Panc1 (cell line): Measurements from ENCODE around the gene BICRAL. TPM values are rescaled to one million over a fixed set of nuclear protein-coding genes. Genes with fewer than 3 reads are reported as not detected.

ENCODE experiments used
- ATAC-seq: fragments of 200-7000 bp; cut with Tn5 transposase; 2 replicates; pipeline ENCODE4 v1.9.1; 2020; ENCODE audit warnings: mild to moderate bottlenecking, moderate library complexity
- BruUV-seq: library from RNA; stranded (reverse); fragments of 400-500 nt; replicated peaks from 2 replicates; lab custom pipeline; 2021; lab: Mats Ljungman, UMichigan
- CTCF ChIA-PET: fragments of 300-600 bp; sonication (Branson Sonifier 250); formaldehyde crosslinking; loops from one replicate; lab custom pipeline; 2022; ENCODE audit warnings: antibody characterized with exemption; lab: Charles Lee
- POLR2A ChIA-PET: fragments of 300-600 bp; sonication (Branson Sonifier 250); formaldehyde crosslinking; loops from one replicate; lab custom pipeline; 2022; ENCODE audit warnings: antibody characterized with exemption; lab: Charles Lee
- DNase-seq: peaks from one replicate; pipeline ENCODE4 v3.0.0-alpha.2; 2010; ENCODE audit warnings: low read depth, low spot score
- H3K27ac ChIP-seq: 2 replicates; pipeline ENCODE4 v1.5.1; 2011; ENCODE audit warnings: mild to moderate bottlenecking, low read length, inconsistent platforms
- H3K27me3 ChIP-seq: fragments of 200-500 bp; sonication (Bioruptor generic); 2 replicates; pipeline ENCODE4 v1.6.0; 2014; ENCODE audit warnings: low read length, inconsistent platforms; ENCODE audit not compliant: control insufficient read depth, insufficient read depth
- H3K36me3 ChIP-seq: fragments of 200-500 bp; sonication (Bioruptor generic); 2 replicates; pipeline ENCODE4 v1.5.1; 2014; ENCODE audit warnings: inconsistent platforms, mild to moderate bottlenecking, low read length, moderate library complexity; ENCODE audit not compliant: control insufficient read depth, insufficient read depth
- H3K4me1 ChIP-seq: 2 replicates; pipeline ENCODE4 v1.5.1; 2011; ENCODE audit warnings: inconsistent platforms, mild to moderate bottlenecking, low read length, moderate library complexity; ENCODE audit not compliant: control insufficient read depth, insufficient read depth
- H3K4me3 ChIP-seq, 2 experiments: 2 replicates each; pipeline ENCODE4 v1.5.1; 2011 to 2012; ENCODE audit warnings: low read depth in 2 of 2, low read length in 2 of 2, mild to moderate bottlenecking in 2 of 2, inconsistent platforms in 1 of 2, moderate library complexity in 1 of 2
- H3K9me3 ChIP-seq: fragments of 200-500 bp; sonication (Bioruptor generic); 2 replicates; pipeline ENCODE4 v1.5.1; 2014; ENCODE audit warnings: low read depth, mild to moderate bottlenecking, inconsistent platforms, low read length, moderate library complexity; ENCODE audit not compliant: control insufficient read depth, insufficient read depth
- CTCF ChIP-seq: fragments of 450-650 bp; IDR thresholded peaks from 2 replicates; pipeline ENCODE4 v1.5.1; 2017; ENCODE audit warnings: mild to moderate bottlenecking
- POLR2AphosphoS5 ChIP-seq: IDR thresholded peaks from 2 replicates; pipeline ENCODE4 v1.6.1; 2012; ENCODE audit warnings: mild to moderate bottlenecking, low read depth, low read length, moderate library complexity
- REST ChIP-seq, 2 experiments: IDR thresholded peaks; 2 replicates each; pipeline ENCODE4 v1.6.1; 2011 to 2012; ENCODE audit warnings: low read depth in 2 of 2, control low read depth in 1 of 2, low read length in 1 of 2, mild to moderate bottlenecking in 1 of 2, moderate library complexity in 1 of 2; ENCODE audit not compliant: insufficient read depth in 1 of 2
- SIN3A ChIP-seq: IDR thresholded peaks from 2 replicates; pipeline ENCODE4 v1.6.1; 2012; ENCODE audit warnings: low read depth, mild to moderate bottlenecking, low read length, moderate library complexity, borderline replicate concordance; ENCODE audit not compliant: insufficient read depth
- TCF7L2 ChIP-seq: IDR thresholded peaks from 2 replicates; pipeline ENCODE4 v1.6.1; 2011; ENCODE audit warnings: mild to moderate bottlenecking, low read depth, low read length, inconsistent platforms
- in situ Hi-C: cut with HindIII; loops from 2 replicates; pipeline ENCODE4 v1.10.0; 2016; ENCODE audit warnings: low sequenced_read_pairs, low pct_unique_long_range_greater_than_20kb
- intact Hi-C: fragments of 100-400 bp; cut with micrococcal nuclease; formaldehyde crosslinking; loops from one replicate; pipeline ENCODE4 v1.10.0; 2022; ENCODE audit not compliant: unreplicated experiment
- total RNA-seq: library from RNA; stranded (reverse); gene quantifications from one replicate; pipeline ENCODE4 v1.2.1, GENCODE V29; 2021; ENCODE audit not compliant: unreplicated experiment

BICRAL gene
- total RNA-seq, 1 experiment from 2014 or later: 12.9 TPM

GRCh38 chr6:42896178-42896719 is 114.4 kb downstream of the BICRAL start:
- ChIA-PET POLR2A (no interaction called here), CTCF (interaction anchor here (0.6 kb wide), 1 partner anchor 89 kb away, joined by 3 read pairs; no protein-coding TSS in a partner anchor)
- in situ Hi-C loops: no loop called here
- TF ChIP-seq CTCF (no peak), REST (IDR thresholded peaks at IDR 0.05; ENCODE audit: insufficient read depth in 1 of 2, low read depth in 2 of 2, low read length in 1 of 2) (no peak), POLR2AphosphoS5 (no peak), TCF7L2 (no peak), SIN3A (no peak)
- intact Hi-C loops: no loop called here
- DNase-seq (no peak), ATAC-seq (no peak)
- BruUV-seq: no TSS peak
- Histone ChIP-seq H3K27ac (no peak overlapping the region), H3K9me3 (no peaks in the 10 kb centered on the region), H3K4me1 (no peaks in the 10 kb centered on the region), H3K4me3 (no peak overlapping the region), H3K27me3 (no peaks in the 10 kb centered on the region), H3K36me3 (no peaks in the 10 kb centered on the region)

DNA sequence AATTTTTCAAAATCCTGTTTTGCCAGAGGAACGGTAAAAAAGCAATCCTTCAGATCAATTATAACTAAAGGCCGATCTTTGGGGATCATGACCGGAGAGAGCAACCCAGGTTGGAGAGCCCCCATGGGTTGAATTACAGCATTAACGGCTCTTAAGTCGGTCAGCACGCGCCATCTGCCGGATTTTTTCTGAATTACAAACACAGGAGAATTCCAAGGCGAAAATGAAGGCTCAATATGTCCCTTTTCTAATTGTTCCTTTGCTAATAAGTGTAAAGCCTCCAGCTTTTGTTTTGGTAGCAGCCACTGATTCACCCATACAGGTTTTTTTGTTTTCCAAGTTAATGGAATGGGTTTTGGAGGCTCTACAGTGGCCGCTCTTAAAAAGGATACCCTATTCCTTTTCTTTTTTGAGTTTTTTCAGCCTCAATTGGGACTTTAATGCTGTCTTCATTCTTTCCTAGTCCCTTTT is 117.1 kb downstream of the BICRAL start:
- Histone ChIP-seq H3K27ac (no peak overlapping the region), H3K36me3 (no peaks in the 10 kb centered on the region), H3K4me3 (no peak overlapping the region), H3K9me3 (no peaks in the 10 kb centered on the region), H3K27me3 (no peaks in the 10 kb centered on the region), H3K4me1 (peaks cover 5% of the 10 kb centered on the region)
- ChIA-PET POLR2A (no interaction called here), CTCF (no interaction called here)
- in situ Hi-C loops: no loop called here
- TF ChIP-seq CTCF: peak; percentile 86
- TF ChIP-seq TCF7L2: no peak
- TF ChIP-seq POLR2AphosphoS5: no peak
- intact Hi-C loops: no loop called here
- no TSS peak for BruUV-seq
- DNase-seq: no peak
- ATAC-seq: no peak
